CD4-positive, alpha-beta T cell (primary cell): ENCODE measurements around the gene POU2F1. TPM values are rescaled to one million over a fixed set of nuclear protein-coding genes. Genes with fewer than 3 reads are reported as not detected.

Source experiments
- ATAC-seq: fragments of 200-7000 bp; cut with Tn5 transposase; one replicate; pipeline ENCODE4 v1.10.0; 2022; ENCODE audit warnings: mild to moderate bottlenecking; ENCODE audit not compliant: poor library complexity
- CTCF ChIA-PET: fragments of 350-600 bp; sonication (Branson Sonifier 250); formaldehyde crosslinking; loops from one replicate; lab custom pipeline; 2021; ENCODE audit warnings: antibody characterized with exemption, inconsistent platforms; lab: Charles Lee
- POLR2A ChIA-PET: fragments of 350-600 bp; sonication (Branson Sonifier 250); formaldehyde crosslinking; loops from one replicate; lab custom pipeline; 2021; ENCODE audit warnings: antibody characterized with exemption, inconsistent platforms; lab: Charles Lee
- DNase-seq, 14 experiments: peaks; one replicate each; pipeline ENCODE4 v3.0.0-alpha.2; 2013 to 2020; ENCODE audit warnings: mixed read lengths in 2 of 14
- H3K27ac ChIP-seq, 2 donors: one replicate each; pipeline versions ENCODE4 v1.5.1 to v1.7.0; 2013; ENCODE audit warnings: low read length in 2 of 2, low read depth in 1 of 2, mild to moderate bottlenecking in 1 of 2
- H3K27me3 ChIP-seq, 2 experiments: 1 replicate in 1 of 2; 2 replicates in 1 of 2; pipeline versions ENCODE4 v1.6.1 to v1.7.0; 2013; ENCODE audit warnings: low read length in 2 of 2, control low read depth in 1 of 2, mild to moderate bottlenecking in 1 of 2, moderate library complexity in 1 of 2; ENCODE audit not compliant: insufficient read depth in 2 of 2, control insufficient read depth in 1 of 2
- H3K36me3 ChIP-seq: one replicate; pipeline ENCODE4 v1.6.1; 2013; ENCODE audit warnings: low read length, control low read depth; ENCODE audit not compliant: insufficient read depth
- H3K4me1 ChIP-seq: one replicate; pipeline ENCODE4 v1.6.1; 2013; ENCODE audit warnings: low read length, control low read depth; ENCODE audit not compliant: insufficient read depth
- H3K4me3 ChIP-seq: one replicate; pipeline ENCODE4 v1.5.1; 2013; ENCODE audit warnings: mild to moderate bottlenecking, low read length, moderate library complexity
- H3K9me3 ChIP-seq, 2 experiments: 1 replicate in 1 of 2; 2 replicates in 1 of 2; pipeline versions ENCODE4 v1.6.1 to v1.7.0; 2013; ENCODE audit warnings: low read length in 2 of 2, mild to moderate bottlenecking in 2 of 2, control low read depth in 1 of 2, moderate library complexity in 1 of 2; ENCODE audit not compliant: control insufficient read depth in 1 of 2, insufficient read depth in 1 of 2
- H3K27ac Mint-ChIP-seq: one replicate; pipeline ENCODE4 v1.8.0; 2020; ENCODE audit warnings: mixed read lengths
- H3K27me3 Mint-ChIP-seq: one replicate; pipeline ENCODE4 v1.8.0; 2021; ENCODE audit warnings: mixed read lengths
- H3K36me3 Mint-ChIP-seq: one replicate; pipeline ENCODE4 v1.8.0; 2021; ENCODE audit warnings: low read depth, mixed read lengths
- H3K4me1 Mint-ChIP-seq: one replicate; pipeline ENCODE4 v1.8.0; 2021; ENCODE audit warnings: low read depth, mixed read lengths
- H3K4me3 Mint-ChIP-seq: one replicate; pipeline ENCODE4 v1.8.0; 2020; ENCODE audit warnings: mild to moderate bottlenecking, mixed read lengths
- H3K9me3 Mint-ChIP-seq: one replicate; pipeline ENCODE4 v1.8.0; 2020; ENCODE audit warnings: mixed read lengths
- CTCF ChIP-seq: fragments of 200-600 bp; IDR thresholded peaks from one replicate; pipeline ENCODE4 v1.8.0; 2022; ENCODE audit warnings: antibody characterized with exemption, mild to moderate bottlenecking
- intact Hi-C, 2 experiments: fragments of 100-400 bp; cut with DNase I in 1 of 2; cut with micrococcal nuclease in 1 of 2; formaldehyde crosslinking; loops; one replicate each; pipeline versions ENCODE4 v1.15.1 to v1.9.0; 2023 to 2025; cut with DNase I, micrococcal nuclease
- total RNA-seq, 174 experiments: library from RNA in 2 of 174; stranded (reverse) in 2 of 174; gene quantifications; one replicate each; pipeline ENCODE4 v1.2.3 and lab custom pipeline; 2021 to 2026

POU2F1 gene
- total RNA-seq, 2 experiments from 2014 or later = 27.0 to 28.6 TPM

DNA sequence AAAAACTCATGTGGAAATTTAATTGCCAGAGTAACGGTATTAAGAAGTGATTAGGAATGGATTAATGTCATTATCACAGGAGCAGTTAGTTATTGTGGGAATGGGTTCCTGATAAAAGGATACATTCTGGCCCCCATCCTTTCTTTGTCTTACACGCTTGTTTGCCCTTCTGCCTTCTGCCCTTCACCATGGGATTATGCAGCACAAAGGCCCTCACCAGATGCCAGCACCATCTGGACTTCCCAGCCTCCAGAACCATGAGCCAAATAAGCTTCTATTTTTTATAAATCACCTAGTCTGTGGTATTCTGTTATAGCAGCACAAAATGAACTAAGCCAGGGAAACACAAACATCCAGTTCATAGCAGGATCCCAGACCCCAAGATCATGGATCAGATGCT lies 33.9 kb upstream of the POU2F1 start:
- Histone ChIP-seq H3K27me3 (no peaks in the 10 kb centered on the region), H3K9me3 (no peaks in the 10 kb centered on the region), H3K27ac (no peak overlapping the region), H3K4me3 (no peak overlapping the region), H3K36me3 (no peaks in the 10 kb centered on the region), H3K4me1 (no peaks in the 10 kb centered on the region)
- H3K36me3 Mint-ChIP-seq = no peaks in the 10 kb centered on the region
- CTCF ChIA-PET = no interaction called here
- H3K4me1 Mint-ChIP-seq = no peaks in the 10 kb centered on the region
- H3K27me3 Mint-ChIP-seq = peaks cover 5% of the 10 kb centered on the region
- no peak for DNase-seq
- H3K9me3 Mint-ChIP-seq = no peaks in the 10 kb centered on the region
- ATAC-seq = no peak
- no peak overlapping the region for H3K27ac Mint-ChIP-seq
- intact Hi-C loops = no loop called here
- TF ChIP-seq CTCF = no peak
- no peak overlapping the region for H3K4me3 Mint-ChIP-seq
- POLR2A ChIA-PET = no interaction called here

GRCh38 chr1:167190747-167191237 lies 29.9 kb upstream of the POU2F1 start:
- Histone ChIP-seq H3K4me1 (no peaks in the 10 kb centered on the region), H3K27ac (no peak overlapping the region), H3K9me3 (peaks cover 0 to 3% of the 10 kb centered on the region in 2 experiments), H3K4me3 (no peak overlapping the region), H3K36me3 (no peaks in the 10 kb centered on the region), H3K27me3 (no peaks in the 10 kb centered on the region)
- H3K27me3 Mint-ChIP-seq = peaks cover 8% of the 10 kb centered on the region
- TF ChIP-seq CTCF = no peak
- POLR2A ChIA-PET = no interaction called here
- DNase-seq (no peak), ATAC-seq (no peak)
- no peaks in the 10 kb centered on the region for H3K4me1 Mint-ChIP-seq
- H3K36me3 Mint-ChIP-seq = no peaks in the 10 kb centered on the region
- intact Hi-C loops = no loop called here
- CTCF ChIA-PET = interaction anchor here (1.1 kb wide), 1 partner anchor 16 kb away, joined by 3 read pairs; no protein-coding TSS in a partner anchor
- no peaks in the 10 kb centered on the region for H3K9me3 Mint-ChIP-seq
- no peak overlapping the region for H3K27ac Mint-ChIP-seq
- H3K4me3 Mint-ChIP-seq = no peak overlapping the region

DNA sequence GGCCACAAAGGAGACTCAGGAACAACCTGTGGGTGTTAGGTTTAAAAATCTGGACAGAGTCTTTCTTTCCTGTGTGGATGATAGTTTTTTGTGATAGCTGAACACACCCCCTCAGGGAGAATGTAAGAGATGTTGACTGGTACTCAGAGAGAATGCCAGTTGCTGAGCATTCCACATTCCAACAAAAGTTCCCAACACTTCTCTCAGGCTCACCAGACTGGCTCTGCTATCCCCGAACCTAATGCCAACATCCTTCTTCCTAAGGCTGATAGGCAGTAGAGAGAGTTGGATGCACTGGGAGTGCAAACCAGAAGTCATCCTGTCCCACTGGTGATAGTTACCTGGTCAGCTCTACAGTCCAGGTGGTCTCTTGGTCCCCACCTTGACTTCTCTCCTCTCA lies 28.7 kb upstream of the POU2F1 start:
- Mint-ChIP-seq H3K27ac (no peak overlapping the region), H3K4me1 (no peaks in the 10 kb centered on the region), H3K27me3 (peaks cover 8% of the 10 kb centered on the region), H3K36me3 (no peaks in the 10 kb centered on the region), H3K4me3 (no peak overlapping the region), H3K9me3 (no peaks in the 10 kb centered on the region)
- no peak for ATAC-seq
- H3K27me3 ChIP-seq = no peaks in the 10 kb centered on the region
- no peaks in the 10 kb centered on the region for H3K36me3 ChIP-seq
- no peak overlapping the region for H3K4me3 ChIP-seq
- peaks cover 0 to 3% of the 10 kb centered on the region in 2 experiments for H3K9me3 ChIP-seq
- ChIA-PET CTCF (no interaction called here), POLR2A (interaction anchor here (0.6 kb wide), 1 partner anchor 11 kb away, joined by 3 read pairs; no protein-coding TSS in a partner anchor)
- no peak for TF ChIP-seq CTCF
- H3K27ac ChIP-seq = no peak overlapping the region
- no peaks in the 10 kb centered on the region for H3K4me1 ChIP-seq
- DNase-seq = no peak
- intact Hi-C loops = no loop called here
